SHP77 treated with DMSO at 0.1 percent for 48 hours (cell line): ENCODE data around the gene ARHGAP10.

Experiments used
- DNase-seq: peaks from one replicate; lab custom pipeline; 2025; lab: John Stamatoyannopoulos, UW

ARHGAP10 gene

GRCh38 chr4:147768113-147768512 lies 36.2 kb downstream of the ARHGAP10 start:
- no peak for DNase-seq

- DNase-seq, result no peak
Observed at GRCh38 chr4:147769386-147769785, 37.5 kb downstream of the ARHGAP10 start.

GRCh38 chr4:147770831-147771230 lies 38.9 kb downstream of the ARHGAP10 start:
- DNase-seq, result no peak

- DNase-seq, result no peak
Observed at GRCh38 chr4:147772056-147772455, 40.2 kb downstream of the ARHGAP10 start.

GRCh38 chr4:147772459-147772969 lies 40.6 kb downstream of the ARHGAP10 start:
- no peak for DNase-seq

- no peak for DNase-seq
Observed at GRCh38 chr4:147773261-147774184, 41.6 kb downstream of the ARHGAP10 start.

- no peak for DNase-seq
Observed at GRCh38 chr4:147776716-147777115, 44.8 kb downstream of the ARHGAP10 start.

GRCh38 chr4:147777456-147778091 lies 45.7 kb downstream of the ARHGAP10 start:
- DNase-seq, result no peak

- DNase-seq, result no peak
Observed at GRCh38 chr4:147778942-147779341, 47.1 kb downstream of the ARHGAP10 start.

- DNase-seq, result no peak
Observed at GRCh38 chr4:147779451-147779850, 47.6 kb downstream of the ARHGAP10 start.

GRCh38 chr4:147780137-147780777 lies 48.4 kb downstream of the ARHGAP10 start:
- DNase-seq, result no peak

GRCh38 chr4:147782087-147782781 lies 50.3 kb downstream of the ARHGAP10 start:
- DNase-seq, result no peak

- no peak for DNase-seq
Observed at GRCh38 chr4:147785129-147785528, 53.2 kb downstream of the ARHGAP10 start.

GRCh38 chr4:147786031-147786430 lies 54.1 kb downstream of the ARHGAP10 start:
- no peak for DNase-seq

GRCh38 chr4:147786531-147786930 lies 54.6 kb downstream of the ARHGAP10 start:
- no peak for DNase-seq

GRCh38 chr4:147787204-147787603 lies 55.3 kb downstream of the ARHGAP10 start:
- no peak for DNase-seq

- DNase-seq, result no peak
Observed at GRCh38 chr4:147788791-147789190, 56.9 kb downstream of the ARHGAP10 start.

- DNase-seq, result no peak
Observed at GRCh38 chr4:147789596-147789995, 57.7 kb downstream of the ARHGAP10 start.

GRCh38 chr4:147790412-147790811 lies 58.5 kb downstream of the ARHGAP10 start:
- no peak for DNase-seq

- no peak for DNase-seq
Observed at GRCh38 chr4:147791341-147791740, 59.5 kb downstream of the ARHGAP10 start.

GRCh38 chr4:147791865-147792264 lies 60.0 kb downstream of the ARHGAP10 start:
- no peak for DNase-seq
